NCI-H1048 (cell line): ENCODE results near the gene PRKG1.

Experiments used
- DNase-seq: peaks from one replicate; lab custom pipeline; 2025; lab: John Stamatoyannopoulos, UW

Gene PRKG1

DNA sequence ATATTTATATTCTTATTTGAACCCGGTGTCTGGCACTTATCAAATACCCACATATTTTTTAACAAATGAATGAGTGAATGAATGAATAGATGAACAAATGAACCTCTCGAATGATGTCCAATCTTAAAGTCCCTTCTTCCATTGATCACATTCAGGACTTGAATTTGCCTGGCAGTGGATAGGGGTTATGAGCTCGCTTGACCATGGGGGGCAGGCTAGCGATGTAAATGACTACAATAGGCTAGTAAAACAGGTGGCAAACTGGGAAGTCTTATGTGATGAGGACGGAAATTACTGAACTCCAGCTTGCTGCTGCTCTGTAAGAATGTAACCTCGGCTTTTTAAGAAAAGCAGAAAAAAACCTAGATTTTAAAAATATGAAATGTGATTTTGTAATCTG is 992.1 kb downstream of the PRKG1 start:
- no peak for DNase-seq

DNA sequence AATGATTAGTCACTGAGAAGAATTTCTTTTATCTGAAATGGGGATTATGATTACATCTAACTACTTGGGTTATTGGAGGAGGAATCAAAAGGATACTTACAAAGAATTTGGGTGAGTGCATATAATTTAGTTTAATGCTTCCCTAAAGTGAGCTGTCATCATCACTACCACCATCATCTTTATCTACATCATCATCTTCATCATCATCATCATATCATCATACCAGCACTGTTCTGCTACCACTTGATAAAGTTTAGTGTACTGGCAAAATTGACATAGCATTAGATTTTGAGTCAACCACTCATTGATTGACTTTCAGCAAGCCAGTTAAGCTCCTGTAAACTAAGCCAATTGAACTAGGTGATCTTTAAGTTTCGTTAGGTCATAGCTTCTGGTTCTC is 994.2 kb downstream of the PRKG1 start:
- no peak for DNase-seq

DNA sequence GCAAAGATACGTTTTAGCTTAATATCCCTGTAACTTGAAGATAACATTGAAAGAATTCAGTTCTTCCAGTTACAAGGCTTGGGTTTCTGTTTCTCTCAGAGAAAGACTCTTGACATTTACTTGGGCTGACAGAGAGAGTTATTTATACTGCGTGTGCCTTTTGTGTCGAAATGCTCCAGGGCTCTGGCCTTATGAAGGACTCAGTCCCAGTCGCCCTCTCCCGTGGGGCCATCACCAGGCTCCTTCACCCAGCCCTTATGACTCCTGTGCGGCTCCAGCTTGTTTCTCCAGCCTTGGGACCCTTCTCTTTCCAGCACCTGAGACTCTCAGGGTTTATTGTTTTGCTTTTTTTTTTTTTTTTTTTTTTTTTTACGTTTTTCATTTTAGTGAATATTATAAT is 997.5 kb downstream of the PRKG1 start:
- DNase-seq = no peak

DNA sequence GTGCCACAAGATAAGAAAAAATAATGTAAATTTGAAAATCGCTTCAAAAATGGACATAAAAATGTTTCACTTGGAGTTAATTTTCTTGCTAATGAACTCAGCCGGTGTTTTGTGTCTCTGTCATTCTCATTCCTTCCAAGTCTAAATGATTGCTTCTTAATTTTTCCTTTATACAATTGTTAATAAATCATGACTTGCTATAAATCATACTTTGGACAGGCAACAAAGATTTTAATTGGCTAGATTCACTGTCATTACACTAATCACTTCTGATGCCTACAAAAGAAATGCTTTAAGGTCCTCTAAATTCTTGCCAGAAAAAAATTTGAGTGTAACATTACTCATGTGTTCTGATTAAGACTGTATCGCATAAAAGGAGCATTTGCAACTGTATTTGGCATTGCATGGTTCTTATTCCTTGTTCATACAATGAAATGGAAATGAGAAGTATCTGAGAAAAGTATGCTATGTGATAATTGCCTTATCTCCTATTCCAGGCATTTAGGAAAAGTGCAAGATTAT is 1000.3 kb downstream of the PRKG1 start:
- no peak for DNase-seq

DNA sequence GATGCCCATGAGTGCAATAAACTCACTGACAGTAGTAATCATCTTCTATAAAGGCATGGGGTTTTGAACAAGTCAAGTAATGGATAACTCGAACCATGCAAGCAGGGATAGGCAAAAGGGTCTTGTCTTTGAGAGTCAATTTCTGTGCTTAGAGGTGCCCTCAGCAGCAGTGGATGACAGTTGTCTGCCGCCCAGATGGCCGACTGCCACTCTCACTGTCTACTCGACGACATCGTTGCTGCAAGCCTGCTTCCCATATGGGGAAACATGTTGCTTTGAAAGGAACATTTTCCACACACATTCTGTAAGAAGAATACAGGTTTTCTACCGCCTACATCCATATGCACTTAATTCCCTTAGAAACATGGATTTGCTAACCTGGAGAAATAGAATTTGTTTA is 1003.5 kb downstream of the PRKG1 start:
- no peak for DNase-seq

DNA sequence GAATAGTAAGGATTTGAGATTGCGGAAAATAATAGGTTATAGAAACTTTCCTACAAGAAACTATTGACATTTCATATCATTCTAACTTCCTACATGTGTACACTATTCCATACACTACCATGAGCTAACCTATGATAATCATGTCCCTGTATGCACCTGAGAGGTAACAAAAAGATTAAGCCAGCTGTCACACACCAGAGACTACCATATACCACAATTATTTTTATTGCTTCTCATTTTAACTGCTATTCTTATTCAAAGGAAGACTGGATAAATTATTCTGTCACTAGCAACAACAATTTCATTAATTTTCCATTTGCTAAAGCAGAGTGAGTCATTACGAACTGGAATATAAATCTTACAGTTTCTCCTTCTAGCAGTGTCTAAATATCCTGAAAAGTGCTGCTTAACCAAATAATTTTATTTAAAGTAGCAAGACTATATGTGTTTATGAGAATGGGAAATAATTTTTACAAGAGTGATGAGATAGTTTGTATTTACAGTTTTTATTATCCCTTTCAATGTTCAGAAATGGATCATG is 1004.2 kb downstream of the PRKG1 start:
- DNase-seq = no peak

DNA sequence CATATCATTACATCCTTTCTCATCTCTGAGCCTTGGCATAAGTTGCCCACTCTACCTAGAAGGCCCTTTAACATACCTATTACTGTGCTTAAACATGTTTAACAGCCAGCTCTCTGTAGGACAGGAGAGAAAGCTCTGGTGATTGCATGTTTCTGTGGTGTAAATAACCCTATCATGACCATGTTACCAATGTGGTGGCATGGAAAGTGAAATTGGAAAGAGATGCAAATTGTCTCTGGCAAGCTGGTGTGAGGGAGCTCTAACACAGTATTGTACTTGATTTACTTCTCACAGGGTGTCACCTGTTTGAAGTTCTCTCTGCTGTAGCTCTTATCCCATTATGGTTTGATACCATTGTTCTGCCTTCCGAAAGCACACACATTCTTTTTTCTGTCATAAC is 1008.0 kb downstream of the PRKG1 start:
- DNase-seq = no peak

DNA sequence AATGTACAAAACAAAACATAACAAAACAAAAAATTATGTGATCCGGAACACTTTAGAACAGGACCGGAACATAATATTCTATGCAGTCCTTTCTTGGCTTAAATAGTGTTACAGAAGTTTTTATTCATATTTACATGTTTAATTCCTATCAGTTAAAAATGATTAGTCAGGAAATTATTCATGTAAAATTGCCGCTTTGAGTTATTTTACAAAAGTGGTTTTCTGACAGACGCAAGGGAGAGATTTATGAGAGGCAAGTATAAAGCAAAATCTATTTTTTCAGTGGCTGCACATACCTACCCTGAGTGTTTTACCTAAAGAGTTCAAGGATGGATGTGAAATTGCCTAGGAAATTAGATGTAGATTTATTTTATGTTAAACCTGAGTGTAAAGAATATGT is 1009.1 kb downstream of the PRKG1 start:
- DNase-seq = no peak

DNA sequence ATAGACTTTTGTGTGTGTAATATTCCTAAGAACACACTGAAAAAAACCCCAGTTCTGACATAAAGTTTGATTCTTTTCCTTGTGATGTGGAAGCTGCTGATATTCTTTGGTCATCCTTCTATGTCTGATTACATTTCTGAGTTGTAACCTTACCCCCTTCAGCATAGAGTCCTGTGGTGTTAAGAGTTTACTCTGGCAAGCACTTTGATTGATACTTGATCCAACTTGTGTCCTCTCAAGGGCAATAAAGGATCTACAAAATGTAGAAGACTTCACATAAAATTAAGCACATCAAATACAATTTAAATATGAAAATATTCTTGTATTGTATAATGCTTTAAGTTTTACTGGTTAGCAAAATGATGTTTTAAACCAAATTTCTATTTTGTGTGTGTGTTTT is 1018.1 kb downstream of the PRKG1 start:
- no peak for DNase-seq

DNA sequence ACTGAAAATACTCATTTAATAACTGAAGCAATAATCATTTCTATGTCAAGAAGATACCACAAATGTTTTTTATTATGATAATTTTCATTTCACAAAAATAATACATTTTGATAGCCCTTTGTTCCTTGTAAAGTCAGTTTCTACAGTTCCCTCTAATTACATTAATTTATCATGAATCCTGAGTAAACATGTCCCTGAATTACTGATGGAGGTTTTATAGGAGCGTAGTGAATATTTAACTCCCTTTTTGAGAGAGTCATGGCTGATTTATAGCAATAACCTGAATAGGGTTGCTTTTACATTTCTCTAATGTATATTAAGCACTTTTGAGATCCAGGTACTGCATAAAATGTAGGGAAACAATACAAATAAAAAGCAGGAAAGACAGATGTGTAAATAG is 1023.8 kb downstream of the PRKG1 start:
- no peak for DNase-seq

DNA sequence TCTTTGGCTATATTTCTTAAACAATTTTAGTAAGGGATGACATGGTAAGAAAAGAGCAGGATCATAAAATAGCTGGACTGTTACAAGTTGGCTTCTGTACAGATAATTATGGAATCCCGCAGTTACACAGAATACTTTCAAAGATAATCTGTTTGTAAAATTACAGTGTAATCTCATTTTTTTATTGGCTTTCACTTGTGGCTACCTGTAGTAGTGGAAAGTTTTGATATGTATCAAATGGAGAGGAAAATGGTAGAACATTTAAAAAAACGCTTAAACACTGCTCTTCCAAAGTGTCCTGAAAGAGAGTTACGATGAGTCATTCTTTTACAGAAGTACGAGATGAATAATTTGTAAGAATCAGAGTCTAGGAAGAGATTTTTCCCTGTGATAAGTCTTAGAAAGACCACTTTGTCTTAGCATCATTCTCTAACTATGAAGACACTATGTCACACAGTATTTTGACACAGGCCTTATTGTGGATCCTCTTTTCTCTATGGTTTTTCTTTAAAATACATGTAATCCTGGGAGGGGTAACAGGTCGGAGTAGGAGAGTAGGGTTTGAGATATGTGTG is 1024.8 kb downstream of the PRKG1 start:
- no peak for DNase-seq

DNA sequence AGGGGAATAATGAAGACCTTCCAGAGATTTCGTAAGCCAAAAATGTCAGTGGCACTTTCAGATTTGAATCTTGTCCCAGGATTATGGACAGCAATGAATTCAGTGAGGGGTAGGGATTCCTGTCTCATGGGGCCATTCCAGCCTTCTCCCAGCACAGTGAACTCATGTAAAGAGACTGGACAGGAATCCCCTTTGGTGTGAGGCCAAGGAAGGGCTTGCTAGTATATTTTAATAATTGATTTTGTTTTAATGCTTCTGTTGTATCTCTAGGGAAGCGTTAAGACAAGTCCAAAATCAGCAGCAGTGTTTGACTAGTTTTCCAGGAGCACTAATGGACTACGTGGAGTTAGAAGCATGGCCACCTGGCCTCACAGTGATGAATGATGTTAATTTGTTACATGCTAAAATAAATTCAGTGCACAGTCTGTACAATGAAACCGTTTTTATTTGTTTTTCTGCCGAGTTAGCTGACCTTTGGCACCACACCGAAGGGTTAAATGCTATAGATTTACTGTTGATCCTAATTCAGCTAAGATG is 1025.8 kb downstream of the PRKG1 start:
- no peak for DNase-seq

DNA sequence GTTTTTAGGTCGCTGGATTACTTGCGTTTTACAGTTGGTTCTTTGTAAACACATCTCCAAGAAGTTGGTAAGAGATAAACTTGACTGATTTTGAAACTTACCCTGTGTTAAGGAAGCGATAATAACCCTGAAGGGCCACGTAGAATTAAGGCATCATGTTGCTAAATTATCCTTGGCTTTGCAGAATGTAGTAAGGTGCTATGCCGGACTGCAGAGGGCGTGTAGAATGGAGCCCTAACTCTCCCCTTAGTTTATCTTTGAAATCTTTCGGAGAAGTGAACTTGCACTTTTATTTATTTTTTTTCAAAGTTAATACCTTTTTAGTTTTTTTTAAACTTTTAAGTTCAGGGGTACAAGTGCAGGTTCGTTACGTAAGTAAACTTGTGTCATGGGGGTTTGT is 1031.0 kb downstream of the PRKG1 start:
- DNase-seq = no peak

DNA sequence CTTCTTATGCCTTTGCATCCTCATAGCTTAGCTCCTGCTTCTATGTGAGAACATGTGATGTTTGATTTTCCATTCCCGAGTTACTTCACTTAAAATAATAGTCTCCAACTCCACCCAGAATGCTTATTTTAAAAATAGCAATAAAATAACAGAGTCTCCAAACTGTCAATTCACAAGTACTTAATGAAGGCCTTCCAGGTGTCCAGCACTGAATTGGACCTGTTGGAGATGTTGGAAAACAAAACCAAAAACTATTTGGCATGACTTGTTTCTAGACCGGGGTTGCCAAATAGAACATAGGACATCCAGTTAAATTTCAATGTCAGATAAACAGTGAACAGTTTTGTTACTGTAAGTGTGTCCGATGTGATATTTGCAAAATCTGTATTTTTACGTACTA is 1031.7 kb downstream of the PRKG1 start:
- DNase-seq = no peak

DNA sequence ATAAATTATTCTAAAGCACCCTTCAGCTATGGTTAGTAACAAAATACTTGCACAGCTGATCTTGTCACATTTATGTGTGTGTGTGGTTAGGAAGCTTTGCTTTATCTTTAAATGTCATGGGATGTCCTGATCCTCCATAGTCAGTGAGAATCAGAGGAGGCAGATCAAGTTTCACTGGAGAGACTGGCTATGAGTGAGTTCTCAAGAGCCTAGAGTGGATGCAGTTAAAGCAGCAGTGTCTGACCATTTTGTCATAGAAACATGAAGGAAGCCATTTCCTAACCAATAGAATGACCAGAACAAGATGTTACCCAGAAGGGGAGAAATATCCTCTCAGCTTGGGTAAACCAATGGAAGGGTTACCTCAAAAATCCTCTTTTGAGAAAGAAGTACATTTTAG is 1032.6 kb downstream of the PRKG1 start:
- DNase-seq = no peak

DNA sequence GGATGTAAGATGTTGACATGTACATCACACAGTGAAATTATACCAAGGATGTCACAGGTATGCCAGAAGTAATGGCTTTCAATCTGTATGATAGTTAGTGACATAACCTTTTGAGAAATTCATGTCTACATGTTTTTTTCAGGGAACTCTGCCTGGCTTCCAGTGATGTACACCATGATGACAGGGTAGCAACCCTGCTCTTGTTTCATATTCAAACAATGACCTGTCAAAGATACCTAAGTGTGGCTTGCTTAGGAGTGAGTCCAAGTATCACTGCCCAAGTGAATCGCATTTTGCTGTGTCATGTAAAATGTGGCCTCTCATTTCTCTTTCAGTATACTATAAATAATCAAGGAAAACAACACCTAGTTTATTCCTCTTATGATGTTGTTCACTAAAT is 1033.9 kb downstream of the PRKG1 start:
- no peak for DNase-seq

DNA sequence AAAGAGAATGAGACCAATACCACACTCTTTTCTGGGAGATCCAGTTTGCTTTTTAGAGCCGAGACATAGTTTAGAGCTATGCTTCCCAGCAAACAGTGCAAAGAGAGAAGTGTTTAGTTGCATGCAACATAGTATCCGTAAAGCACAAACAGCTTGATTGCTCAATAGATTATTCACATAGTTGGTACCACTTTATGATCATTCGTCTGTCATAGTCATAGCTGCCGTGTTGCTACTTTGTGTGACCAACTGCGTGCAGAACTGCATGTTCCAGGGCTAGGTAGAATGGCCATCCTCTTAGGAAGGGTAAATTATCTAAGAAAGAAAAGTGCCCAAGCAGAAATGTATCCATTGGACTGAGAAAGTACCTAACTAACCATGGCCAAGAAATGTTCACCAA is 1036.3 kb downstream of the PRKG1 start:
- DNase-seq = no peak

DNA sequence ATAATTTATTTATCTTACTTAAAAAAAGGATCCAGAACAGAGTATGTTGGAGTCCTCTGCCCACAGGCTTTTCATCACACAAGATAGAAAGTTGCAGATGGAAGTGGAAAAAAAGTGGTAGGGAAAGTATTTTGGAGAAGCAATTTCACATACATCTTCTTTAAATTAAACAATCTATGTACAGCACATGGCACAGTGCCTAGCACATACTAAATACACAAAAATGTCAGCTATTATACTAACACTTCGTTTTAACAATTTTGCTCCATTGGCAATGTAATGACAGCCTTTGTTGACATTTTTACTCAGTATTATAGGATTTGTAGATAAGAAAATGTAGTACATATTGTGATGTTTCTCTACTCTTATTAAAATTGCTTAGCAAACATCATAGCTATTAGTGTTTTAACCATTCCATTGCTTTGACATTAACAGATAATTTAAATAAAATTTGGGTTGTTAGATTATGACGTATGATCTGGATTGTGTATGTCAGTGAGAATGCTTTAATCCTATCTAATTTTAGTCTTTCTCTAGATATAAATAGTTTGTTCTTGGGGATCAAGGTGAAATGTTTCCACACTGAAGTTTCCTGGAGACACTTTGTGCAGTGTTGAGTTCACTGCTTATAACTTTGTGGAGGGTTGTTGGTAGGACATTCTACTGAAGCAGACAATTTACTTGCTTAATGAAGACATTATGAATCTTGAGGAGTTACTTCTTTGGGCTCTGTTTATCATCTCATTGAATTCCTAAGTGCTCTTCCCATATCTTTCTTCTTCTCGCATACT is 1037.0 kb downstream of the PRKG1 start:
- DNase-seq = no peak

DNA sequence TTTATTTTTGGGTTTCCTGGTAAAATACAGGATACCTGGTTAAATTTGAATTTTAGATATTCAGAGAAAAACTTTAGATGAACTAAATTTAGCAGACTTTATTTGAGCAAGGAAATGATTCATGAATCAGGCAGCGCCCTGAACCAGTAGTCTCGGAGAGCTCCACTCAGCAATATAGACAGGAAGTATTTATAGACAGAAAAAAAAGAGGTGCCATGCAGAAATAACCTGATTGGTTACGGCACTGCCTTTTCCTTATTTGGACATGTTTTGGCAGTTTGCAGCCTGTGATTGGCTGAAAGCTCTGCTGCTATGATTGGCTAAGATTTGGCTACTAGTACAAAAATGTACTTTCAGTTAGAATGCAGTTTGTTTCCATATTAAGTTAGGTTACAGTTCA is 1041.5 kb downstream of the PRKG1 start:
- DNase-seq = no peak

DNA sequence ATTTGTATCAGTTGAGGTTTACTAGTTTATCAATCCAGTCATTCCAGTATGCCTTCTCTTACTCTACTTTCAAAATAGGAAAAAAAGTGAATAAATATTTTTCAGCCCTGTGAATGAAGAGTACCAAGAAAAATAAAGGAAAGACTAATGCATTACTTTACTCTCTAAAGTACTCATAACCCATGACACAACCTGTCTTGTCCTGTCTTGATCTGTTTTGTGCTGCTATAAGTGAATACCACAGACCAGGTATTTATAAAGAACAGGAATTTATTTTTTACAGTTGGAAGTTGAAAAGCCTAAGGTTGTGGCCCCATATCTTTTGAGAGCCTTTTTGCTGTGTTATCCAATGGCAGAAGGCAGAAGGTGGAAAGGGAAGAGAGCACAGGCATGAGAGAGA is 1045.2 kb downstream of the PRKG1 start:
- no peak for DNase-seq

DNA sequence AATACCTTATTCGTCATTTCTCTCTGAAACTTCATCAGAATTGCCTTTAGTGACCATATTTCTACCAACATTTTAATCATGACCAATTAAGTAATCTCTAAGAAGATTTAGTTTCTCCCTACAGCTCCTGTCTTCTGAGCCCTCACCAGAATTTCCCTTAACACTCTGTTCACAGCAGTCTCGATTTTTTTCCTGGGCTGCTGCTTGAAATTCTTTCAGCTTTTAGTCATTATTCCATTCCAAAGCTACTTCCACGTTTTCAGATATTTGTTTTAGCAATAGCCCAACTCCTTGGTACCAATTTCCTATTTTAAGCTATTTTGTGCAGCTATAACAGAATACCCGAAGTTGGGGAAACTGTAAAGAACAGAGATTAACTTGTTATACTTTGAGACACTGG is 1047.4 kb downstream of the PRKG1 start:
- no peak for DNase-seq

DNA sequence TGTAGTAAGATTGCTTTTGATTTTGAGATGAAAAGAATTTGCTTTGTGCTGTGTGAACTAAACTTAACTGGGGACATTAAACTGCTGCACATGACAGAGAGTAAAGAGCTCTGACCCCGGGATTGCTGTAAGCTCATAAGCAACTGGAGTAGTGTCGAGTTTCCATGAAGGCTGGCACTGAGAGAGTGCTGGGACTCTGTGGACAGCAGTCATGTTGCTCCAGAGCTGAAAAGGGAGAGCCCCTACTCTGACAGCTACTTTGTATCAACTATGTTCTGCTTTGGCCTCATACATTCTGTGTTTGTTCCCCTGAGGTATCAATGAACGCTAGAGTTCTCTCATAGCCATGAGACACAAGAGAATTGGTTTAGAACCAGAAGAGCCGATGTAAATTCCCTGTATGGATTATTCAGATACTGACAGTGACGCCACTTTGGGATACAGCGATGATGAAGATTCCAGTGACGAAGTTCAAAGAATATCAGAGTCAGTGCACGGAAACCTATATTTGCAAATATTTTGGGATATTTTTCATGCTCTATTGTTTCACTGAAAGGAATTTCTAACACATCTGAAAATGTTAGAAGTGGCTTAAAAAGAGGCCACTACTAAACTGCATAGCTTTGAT is 1053.9 kb downstream of the PRKG1 start:
- DNase-seq = no peak
